Stimulated activated CD8-positive, alpha-beta memory T cell treated with anti-CD3 and anti-CD28 coated beads, Interleukin-15, amount 100 ng/mL, for 24 hours (primary cell): ENCODE measurements around the gene MAMDC4.
"Not testable (repeated sequence)": the region's sequence is repeated elsewhere in the genome, so short reads cannot be mapped to it uniquely, and the experiment has no call there.

Experiments used
- DNase-seq: peaks from one replicate; pipeline ENCODE4 v3.0.0-alpha.2; 2020; ENCODE audit warnings: low read depth

The MAMDC4 gene

DNA sequence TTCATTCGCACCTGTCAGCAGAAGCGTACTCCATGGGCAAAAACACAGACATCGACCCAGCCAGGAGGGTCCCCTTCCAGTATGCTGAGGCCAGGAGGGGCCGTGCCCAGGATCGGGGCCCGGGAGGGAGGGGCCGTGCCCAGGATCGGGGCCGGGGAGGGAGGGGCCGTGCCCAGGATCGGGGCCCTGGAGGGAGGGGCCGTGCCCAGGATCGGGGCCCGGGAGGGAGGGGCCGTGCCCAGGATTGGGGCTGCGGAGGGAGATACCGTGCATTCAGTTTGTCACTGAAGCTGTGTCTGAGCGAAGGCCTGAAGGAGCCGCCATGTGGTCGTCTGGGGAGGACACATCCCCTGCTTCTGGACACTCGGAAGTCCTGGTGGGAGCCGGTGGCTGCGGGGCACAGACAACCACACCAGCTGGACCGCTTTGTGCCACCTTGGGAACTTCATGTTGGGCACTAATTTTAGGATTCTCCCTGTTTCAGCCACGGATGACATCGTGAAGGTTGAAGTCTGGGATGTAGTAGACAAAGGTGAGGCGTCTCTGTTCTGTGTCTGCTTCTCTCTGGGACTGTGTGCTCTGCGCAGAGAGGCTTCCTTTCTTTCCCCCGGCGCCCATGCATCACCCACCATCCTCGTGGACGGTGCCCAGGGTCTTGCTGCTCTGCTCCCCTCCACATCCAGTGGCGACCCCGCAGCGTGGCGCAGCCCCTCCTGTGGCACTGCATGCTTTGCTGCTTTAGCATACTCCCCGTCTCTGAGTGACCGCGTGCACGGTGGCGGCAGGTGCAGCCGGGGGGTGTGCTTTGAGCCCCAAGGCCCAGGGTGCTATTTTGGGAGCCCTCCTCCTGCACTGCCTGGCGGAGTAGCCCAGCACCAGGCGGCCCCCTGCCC is 26.6 kb upstream of the MAMDC4 start:
- no peak for DNase-seq

DNA sequence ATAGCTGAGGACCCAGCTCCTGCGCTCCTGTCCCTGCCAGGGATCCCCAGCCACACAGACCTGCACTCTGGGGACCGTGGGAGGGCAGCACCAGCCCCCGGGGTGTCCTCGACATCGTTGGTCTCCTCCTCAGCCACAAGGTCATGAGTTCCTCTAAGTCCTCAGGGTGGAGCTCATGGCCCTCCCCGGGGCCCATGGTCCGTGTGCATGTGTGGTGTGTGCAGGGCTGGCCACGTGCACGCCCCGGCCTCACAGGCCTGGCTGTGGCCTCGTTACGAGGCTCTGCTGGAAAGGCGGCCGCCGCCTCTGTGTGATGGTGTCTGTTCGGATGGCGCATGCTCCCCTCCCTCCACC is 26.0 kb upstream of the MAMDC4 start:
- DNase-seq = no peak

DNA sequence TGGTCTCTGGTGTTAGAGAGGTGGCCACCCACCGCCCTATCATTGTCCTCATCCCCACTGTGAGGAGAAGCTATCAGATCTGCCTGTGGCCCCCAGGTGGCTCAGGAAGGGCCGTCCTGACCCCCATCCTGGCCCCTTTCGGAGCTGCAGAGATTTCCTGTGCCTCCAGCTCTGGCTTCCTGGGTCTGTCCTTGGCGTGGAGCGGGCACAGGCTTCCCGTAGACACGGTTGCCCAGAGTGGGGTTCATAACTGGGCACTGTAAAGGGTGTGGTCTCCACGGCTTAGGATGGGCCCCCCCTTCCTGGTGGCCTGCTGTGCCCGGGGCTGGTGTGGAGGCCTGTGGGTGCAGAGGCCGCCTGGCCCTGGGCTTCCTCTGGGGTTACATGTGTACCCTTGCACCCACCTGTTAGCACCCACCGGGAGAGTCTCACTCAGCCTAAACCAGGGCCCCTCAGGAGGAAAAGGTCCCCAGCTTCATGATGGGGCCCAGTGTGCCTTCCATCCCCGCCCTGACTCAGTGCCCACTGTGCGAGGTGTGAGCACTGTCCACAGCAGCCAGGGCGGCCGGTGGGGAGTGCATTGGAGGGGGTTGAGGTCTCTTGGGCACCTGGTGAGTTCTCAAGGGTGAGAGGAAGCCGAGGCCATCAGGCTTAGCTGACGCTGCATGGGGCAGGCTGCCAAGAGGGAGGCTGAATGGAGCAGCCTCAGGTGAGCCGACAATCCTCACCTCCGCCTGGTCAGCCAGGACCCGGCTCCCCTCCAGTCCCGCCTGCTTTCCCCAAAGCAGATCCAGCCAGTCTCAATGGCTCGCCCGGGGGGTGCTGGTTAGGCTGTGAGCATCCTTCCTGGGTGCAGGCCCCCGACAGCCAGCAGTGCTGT is 25.2 kb upstream of the MAMDC4 start:
- no peak for DNase-seq

DNA sequence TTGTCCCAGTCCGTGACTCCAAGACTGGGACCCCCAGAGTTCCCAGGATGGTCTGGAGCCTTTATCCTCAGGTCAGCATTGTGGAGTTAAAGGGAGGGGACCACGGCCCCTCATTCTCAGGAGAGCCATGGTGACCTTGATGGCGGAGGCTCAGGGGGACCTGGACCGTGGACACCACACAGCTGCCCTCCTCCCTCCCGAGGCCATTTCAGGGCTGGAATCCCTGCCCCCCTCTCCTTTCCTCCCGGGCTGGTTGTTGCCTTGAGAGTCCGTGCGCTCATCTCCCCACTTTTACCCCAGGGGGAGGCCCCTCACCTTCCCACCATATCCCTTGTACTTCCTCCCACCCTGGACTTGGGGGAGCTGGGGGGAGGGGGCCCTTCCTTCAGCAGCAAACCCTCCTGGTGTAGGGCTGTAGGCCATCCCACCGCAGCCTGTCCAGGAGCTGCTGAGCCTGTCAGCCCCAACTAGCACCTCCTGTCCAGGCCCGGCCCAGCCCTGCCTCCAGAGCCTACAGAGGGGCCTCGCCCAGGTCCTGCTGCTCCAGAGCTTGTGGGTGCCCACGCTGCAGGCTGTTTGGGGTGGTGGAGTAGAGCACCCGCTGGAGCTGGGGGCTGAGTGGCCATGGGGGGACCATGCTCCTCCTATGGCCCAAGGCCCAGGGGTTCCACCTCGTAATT is 24.2 kb upstream of the MAMDC4 start:
- DNase-seq = no peak

DNA sequence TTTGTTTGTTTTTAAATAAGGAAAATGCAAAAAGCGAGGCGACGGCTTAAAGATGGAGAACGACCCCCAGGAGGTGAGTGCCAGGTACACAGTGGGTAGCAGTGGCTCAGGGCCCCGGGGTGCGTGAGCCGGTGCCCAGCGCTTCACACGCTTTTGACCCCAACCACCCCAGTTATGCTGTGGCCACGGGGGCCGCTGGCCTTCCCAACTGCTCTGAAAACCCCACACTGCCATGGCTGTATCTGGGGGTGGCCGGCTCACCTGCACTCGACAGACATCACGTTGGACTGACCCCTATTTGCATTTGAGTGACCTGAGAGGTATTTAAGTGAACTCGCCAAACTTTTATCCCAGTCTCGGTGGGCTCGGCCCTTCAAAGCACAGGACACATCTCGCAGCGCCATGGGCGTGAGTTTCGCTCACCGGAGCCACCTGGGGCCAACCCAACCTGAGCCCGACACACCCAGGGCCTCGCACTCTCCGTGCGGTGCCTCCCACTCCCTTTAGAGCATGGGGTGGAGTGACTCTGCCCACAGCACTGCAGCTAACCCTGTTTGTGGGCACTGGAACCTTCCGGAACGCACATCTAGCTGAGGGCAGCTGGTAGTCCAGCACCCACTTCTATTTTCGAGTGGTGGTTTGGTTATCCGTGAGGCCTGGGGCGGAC is 23.5 kb upstream of the MAMDC4 start:
- no peak for DNase-seq

DNA sequence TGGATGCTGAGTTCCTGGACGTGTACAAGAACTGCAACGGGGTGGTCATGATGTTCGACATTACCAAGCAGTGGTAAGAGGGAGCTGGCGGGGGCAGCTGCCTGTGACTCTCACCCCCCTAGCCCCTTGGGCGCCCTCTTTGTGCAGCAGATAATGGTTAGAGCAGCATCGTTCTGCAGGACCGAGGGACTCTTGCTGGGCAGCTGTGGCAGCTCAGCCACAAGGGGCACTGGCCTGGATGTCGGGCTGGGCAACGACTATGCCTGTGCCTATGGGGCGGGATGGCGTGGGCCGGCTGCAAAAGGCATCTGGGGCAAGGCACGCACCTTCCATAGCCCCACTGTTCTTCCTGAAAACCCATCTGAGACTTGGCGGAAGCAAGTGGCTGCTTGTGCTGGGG is 22.7 kb upstream of the MAMDC4 start:
- DNase-seq = no peak

DNA sequence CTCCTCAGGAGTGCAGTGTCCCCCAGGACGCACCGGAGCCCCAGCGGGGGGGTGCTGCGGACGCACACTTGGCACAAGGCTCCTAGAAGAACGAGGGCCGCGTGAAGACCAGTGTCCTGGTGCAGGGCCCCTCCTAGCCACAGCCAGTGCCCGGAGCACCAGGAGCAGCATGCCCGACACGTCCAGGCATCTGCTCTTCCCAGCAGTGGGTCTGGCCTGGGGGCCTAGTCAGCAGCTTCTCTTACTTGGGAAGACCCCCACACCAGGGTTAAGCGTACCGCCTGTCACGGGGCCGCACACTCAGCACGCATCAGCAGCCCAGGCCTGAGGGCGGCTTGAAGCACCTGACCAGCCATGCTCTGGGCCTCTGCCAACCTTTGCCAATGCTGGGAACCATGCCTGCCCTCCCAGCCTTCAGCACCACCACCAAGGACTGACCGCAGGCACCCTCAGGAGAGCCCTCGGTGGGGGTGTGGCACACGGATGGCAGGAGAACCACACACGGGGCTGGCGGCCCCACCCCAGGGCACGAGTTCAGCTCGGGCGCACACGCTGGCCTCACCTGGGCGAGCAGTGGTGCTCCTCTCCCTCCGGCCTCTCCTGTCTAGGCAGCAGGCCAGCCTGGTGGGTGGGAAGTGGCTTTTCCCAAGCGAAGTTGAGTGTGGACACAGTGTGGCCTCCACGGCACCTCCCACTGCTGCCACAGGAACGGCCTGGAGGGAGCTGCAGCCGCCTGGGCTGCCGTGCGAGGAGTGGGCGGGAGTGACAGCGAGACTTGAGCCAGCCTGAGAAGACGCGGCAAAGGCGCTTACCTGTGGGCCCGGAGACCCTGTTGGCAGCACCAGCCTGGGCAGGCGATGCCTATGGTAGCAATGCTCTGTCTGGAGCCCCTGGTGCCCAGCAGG is 21.9 kb upstream of the MAMDC4 start:
- no peak for DNase-seq

DNA sequence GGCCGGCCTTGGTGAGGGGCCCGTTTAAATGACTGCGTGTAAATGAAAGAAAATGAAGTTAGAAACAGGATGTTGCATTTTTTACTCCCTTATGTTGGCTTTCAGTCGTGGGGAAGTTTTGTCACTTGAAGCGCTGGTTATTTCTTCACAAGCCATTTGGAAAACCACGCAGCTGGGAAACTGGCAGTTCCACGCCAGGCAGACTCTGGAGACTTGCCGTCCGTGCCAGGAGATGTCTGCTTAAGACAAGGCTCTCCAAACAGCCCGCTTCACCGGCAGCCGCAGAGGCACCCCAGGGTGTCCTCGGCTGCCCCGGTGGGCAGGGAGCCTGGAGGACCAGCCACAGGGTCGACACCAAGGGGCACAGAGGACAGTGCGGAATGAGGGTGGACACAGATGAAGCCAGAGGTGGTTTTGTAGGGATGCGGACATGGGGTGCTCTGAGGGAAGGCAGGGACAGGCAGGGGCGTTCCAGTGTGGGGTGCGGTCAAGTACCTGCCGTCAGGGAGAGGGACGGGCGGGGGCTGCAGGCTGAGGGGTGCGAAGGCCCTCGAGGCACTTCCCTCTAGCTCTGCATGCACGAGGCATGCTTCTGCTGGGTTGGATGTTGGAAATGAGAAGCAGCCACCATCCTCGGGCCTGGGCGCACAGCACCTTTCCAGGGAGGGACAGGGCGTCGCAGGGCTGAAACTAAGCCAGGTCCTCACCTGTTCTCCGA is 21.0 kb upstream of the MAMDC4 start:
- DNase-seq = no peak

DNA sequence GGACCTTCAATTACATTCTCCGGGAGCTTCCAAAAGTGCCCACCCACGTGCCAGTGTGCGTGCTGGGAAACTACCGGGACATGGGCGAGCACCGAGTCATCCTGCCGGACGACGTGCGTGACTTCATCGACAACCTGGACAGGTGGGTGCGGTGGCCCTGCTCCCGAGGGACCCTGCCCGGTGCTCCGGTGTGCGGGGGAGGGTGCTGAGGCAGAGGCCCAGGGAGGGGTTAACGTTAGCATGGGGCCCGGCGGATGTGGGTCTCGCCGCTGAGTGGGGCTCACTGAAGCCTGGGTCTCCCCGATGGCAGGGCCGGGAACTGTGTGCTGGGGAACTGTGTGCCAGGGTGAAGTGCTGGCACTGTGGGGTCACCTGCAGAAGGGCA is 20.4 kb upstream of the MAMDC4 start:
- DNase-seq = no peak

DNA sequence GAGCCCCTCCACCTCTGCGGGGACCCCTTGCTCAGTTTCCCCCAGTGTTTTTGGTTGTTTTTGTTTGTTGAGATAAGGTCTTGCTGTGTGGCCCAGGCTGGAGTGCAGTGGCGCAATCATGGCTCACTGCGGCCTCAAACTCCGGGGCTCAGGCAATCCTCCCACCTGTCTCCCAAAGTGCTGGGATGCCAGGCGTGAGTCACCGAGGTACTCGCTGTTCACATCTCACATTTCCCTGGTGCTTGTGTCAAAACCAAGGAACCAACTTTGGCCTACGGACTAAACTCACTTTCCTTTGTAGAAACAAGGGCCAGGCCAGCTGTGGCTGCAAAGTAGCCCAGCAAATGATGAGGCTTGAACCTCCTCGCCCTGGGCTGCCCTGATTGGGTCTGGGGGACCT is 19.6 kb upstream of the MAMDC4 start:
- no peak for DNase-seq

DNA sequence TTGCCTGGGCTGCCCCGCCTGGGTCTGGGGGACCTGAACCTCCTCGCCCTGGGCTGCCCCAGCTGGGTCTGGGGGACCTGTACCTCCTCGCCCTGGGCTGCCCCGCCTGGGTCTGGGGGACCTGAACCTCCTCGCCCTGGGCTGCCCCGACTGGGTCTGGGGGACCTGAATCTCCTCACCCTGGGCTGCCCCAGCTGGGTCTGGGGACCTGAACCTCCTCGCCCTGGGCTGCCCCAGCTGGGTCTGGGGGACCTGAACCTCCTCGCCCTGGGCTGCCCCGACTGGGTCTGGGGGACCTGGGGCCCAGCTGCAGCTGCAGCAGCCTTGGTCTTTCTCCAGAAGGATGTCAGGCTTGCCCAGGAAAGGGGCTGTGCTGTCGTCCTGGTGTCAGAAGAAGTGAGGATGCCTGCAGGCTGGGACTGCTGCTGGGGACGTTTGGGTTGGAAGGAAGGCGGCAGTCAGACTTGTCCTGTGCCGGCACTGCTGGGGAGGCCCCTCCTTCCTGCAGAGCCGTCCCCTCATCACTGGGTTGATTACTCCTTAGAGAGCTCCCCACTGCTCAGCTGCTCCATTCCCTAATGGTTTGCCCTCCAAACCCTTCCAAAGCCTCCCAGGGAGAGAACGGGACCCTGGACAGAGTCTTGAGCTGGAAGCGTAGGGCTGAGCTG is 18.6 kb upstream of the MAMDC4 start:
- DNase-seq = not testable (repeated sequence)

DNA sequence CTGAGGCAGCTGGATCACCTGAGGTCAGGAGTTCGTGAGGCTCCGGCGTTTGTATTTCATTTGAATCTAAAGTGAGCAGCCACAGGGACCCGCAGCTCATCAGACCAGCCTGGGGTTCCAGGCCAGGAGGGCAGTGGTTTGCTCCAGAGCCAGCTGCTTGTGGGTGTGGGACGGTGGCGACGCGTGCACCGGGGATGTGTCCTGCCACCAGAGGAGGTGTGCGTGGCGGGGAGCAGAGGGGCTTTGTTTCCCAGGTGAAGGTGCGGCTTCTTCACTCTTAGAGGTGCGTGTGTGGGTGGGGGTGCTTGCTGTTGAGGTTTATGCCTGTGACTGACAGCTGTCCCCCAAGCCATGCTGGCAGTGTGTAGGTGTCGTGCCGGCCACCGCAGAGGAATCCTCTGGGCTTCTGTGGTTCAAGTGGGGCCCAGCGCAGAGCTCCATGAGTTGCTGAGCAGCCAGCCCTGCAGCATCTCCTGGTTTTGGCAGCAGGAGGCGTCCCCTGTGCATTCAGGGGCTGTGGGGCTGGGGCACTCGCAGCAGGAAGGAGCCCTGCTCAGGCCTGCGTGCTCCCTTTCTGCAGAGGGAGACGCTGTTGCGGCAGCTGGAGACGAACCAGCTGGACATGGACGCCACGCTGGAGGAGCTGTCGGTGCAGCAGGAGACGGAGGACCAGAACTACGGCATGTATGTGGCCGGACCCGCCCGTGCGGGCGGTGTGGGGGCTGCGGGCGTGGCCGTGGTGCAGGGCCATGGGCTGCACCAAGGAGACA is 16.8 kb upstream of the MAMDC4 start:
- DNase-seq = no peak

DNA sequence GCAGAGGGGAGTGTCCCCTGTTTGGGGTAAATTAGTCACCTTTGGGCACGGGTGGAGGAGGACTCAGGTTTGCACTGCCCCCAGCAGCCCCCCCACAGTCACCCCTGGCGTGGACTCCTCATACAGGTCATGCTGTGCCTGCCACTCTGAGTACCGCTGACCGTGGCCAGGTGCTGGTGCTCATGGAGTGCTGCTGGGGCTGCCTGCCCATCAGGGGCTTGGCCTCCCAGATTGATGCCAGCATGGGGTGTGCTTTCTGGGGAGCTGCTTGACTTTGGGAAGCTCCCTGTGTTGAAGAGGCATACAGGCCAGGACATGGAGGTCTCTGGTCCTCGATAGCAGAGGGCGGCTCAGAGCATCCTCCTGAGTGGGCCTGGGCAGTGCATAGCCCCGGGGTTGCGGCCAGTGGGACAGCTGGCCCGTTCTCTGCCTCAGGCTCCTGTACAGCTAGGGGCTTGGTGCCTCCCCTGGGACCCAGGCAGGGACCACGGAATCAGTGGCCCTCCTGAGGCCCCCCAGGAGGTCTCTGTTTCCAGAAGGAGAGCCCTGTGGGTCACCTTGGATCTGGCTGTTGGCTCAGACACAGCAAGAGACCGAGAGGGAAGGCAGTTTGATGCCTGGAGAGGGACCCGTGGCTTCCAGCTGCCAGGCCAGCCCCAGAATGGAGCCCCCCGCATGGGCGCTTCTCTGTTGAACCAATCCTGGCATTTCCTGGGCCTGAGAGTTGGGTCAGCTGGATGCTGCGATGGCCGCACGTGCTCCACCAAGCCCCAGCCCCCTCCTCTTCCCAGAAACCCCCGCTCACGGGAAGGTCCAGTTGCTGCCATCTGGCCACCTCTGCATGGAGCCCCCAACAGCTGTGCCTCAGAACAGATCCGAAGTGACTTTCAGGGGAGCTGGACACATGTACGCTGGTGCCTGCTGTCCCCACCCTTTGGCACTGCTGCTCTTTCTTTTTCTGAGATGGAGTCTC is 15.9 kb upstream of the MAMDC4 start:
- no peak for DNase-seq

DNA sequence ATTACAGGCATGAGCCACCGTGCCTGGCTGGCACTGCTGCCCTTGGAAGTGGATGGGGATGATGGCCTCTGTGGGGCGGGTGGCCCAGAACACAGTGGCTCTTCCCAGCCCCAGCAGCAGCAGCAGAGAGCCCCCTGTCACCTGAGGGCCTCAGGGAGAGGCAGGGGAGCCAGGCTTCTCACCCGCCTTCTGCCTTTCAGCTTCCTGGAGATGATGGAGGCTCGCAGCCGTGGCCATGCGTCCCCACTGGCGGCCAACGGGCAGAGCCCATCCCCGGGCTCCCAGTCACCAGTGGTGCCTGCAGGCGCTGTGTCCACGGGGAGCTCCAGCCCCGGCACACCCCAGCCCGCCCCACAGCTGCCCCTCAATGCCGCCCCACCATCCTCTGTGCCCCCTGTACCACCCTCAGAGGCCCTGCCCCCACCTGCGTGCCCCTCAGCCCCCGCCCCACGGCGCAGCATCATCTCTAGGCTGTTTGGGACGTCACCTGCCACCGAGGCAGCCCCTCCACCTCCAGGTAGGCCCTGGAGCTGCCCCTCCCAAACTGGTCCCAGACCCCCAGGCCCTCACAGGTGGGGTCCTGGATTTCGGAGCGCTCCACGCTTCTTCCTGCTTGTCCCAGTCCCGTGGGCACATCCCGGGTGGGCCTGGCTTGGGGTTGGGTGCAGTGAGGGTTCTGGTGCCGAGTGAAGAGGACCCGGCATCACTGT is 14.8 kb upstream of the MAMDC4 start:
- no peak for DNase-seq

DNA sequence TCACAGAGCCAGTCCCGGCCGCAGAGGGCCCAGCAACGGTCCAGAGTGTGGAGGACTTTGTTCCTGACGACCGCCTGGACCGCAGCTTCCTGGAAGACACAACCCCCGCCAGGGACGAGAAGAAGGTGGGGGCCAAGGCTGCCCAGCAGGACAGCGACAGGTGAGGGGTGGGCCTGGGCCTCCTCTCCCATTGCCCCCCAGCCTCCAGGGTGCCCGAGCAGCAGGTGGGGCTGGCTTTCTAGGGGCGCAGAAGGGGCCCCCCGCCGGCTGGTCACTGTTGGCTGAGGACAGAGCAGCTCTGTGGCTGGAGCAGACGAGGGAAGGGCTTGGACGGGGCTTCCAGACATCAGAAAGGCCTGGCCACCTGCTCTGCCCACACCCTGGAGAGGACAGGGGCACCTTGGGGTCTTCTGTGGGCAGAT is 14.3 kb upstream of the MAMDC4 start:
- not testable (repeated sequence) for DNase-seq

DNA sequence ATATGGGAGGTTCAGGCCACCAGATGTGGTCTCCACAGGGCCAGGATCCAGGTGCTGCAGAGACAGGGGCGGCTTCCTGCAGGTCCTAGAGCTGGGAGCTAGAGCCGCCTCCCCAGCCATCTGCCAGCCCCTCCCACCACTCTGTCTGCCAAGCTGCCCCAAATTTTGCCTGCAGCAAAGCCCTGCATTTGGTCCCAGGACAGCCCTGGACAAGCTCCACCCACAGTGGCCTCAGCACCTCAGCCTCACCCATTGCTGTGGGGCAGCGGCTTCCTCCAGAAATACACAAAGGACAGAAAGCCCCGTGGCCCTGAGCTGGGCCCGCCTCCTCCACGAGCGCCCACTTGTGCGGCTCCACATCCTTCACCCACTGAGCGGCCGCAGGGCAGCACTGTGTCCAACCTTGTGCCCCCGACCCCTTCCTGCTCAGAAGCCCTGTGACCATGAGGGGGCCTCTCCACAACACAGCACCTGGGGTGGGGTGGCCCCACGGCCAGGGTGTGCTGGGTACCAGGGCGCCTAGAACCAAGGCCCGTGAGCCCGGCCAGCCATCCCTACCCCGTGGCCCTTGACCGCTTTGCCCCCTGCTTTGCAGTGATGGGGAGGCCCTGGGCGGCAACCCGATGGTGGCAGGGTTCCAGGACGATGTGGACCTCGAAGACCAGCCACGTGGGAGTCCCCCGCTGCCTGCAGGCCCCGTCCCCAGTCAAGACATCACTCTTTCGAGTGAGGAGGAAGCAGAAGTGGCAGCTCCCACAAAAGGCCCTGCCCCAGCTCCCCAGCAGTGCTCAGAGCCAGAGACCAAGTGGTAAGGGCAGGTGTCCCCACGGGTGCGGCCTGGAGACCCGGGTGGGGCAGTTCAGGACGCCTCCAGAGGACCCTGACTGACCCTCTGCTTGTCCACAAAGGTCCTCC is 13.6 kb upstream of the MAMDC4 start:
- DNase-seq = no peak
